IPS-18c (cell line): Measurements from ENCODE around the gene ITIH1.

Source experiments
- H3K4me3 ChIP-seq: 2 replicates; pipeline ENCODE4 v1.7.0; 2013; ENCODE audit warnings: low read depth, mild to moderate bottlenecking, low read length, moderate library complexity; ENCODE audit not compliant: insufficient read depth
- H3K9me3 ChIP-seq: one replicate; pipeline ENCODE4 v1.6.1; 2013; ENCODE audit warnings: mild to moderate bottlenecking, low read length, moderate library complexity; ENCODE audit not compliant: control insufficient read depth, insufficient read depth

Gene ITIH1

GRCh38 chr3:52827441-52827840, 50.0 kb downstream of the ITIH1 start:
- H3K4me3 ChIP-seq = no peak overlapping the region
- no peaks in the 10 kb centered on the region for H3K9me3 ChIP-seq

- Histone ChIP-seq H3K9me3 (no peaks in the 10 kb centered on the region), H3K4me3 (no peak overlapping the region)
Measured at GRCh38 chr3:52827866-52828376, 50.5 kb downstream of the ITIH1 start.

GRCh38 chr3:52829482-52829881, 52.1 kb downstream of the ITIH1 start:
- Histone ChIP-seq H3K4me3 (no peak overlapping the region), H3K9me3 (no peaks in the 10 kb centered on the region)

- Histone ChIP-seq H3K9me3 (no peaks in the 10 kb centered on the region), H3K4me3 (no peak overlapping the region)
Measured at GRCh38 chr3:52829906-52830463, 52.6 kb downstream of the ITIH1 start.

- H3K9me3 ChIP-seq = no peaks in the 10 kb centered on the region
- no peak within 1 kb of the TSS for H3K4me3 ChIP-seq
Measured at GRCh38 chr3:52830535-52831258, 53.3 kb downstream of the ITIH1 start, which contains the start of gene ITIH4. Gene ITIH4, minus strand, starts transcription at chr3:52830672. Its CDS starts 30 bp downstream, at chr3:52830642.

GRCh38 chr3:52831500-52832301, 54.3 kb downstream of the ITIH1 start:
- Histone ChIP-seq H3K9me3 (no peaks in the 10 kb centered on the region), H3K4me3 (no peak overlapping the region)

GRCh38 chr3:52833202-52833601, 55.8 kb downstream of the ITIH1 start:
- Histone ChIP-seq H3K9me3 (no peaks in the 10 kb centered on the region), H3K4me3 (no peak overlapping the region)

- Histone ChIP-seq H3K9me3 (no peaks in the 10 kb centered on the region), H3K4me3 (no peak within 1 kb of the TSS)
Measured at GRCh38 chr3:52834871-52835501, 57.6 kb downstream of the ITIH1 start, which contains the start of gene MUSTN1. Gene MUSTN1, minus strand, starts transcription at chr3:52835019. Its CDS starts 71 bp downstream, at chr3:52834948.

- H3K9me3 ChIP-seq = no peaks in the 10 kb centered on the region
- no peak overlapping the region for H3K4me3 ChIP-seq
Measured at GRCh38 chr3:52835766-52836470, 58.5 kb downstream of the ITIH1 start.

GRCh38 chr3:52836471-52836845, 59.1 kb downstream of the ITIH1 start:
- Histone ChIP-seq H3K9me3 (no peaks in the 10 kb centered on the region), H3K4me3 (no peak overlapping the region)

- Histone ChIP-seq H3K4me3 (no peak overlapping the region), H3K9me3 (no peaks in the 10 kb centered on the region)
Measured at GRCh38 chr3:52836986-52837385, 59.6 kb downstream of the ITIH1 start.

- Histone ChIP-seq H3K9me3 (no peaks in the 10 kb centered on the region), H3K4me3 (no peak overlapping the region)
Measured at GRCh38 chr3:52838561-52839267, 61.3 kb downstream of the ITIH1 start.

GRCh38 chr3:52839268-52839575, 61.8 kb downstream of the ITIH1 start:
- no peak overlapping the region for H3K4me3 ChIP-seq
- no peaks in the 10 kb centered on the region for H3K9me3 ChIP-seq

GRCh38 chr3:52839892-52840545, 62.6 kb downstream of the ITIH1 start:
- no peaks in the 10 kb centered on the region for H3K9me3 ChIP-seq
- no peak overlapping the region for H3K4me3 ChIP-seq

- Histone ChIP-seq H3K9me3 (no peaks in the 10 kb centered on the region), H3K4me3 (no peak overlapping the region)
Measured at GRCh38 chr3:52841211-52841980, 64.0 kb downstream of the ITIH1 start.
